ENCODE data around the gene TMEM229B.

DNA sequence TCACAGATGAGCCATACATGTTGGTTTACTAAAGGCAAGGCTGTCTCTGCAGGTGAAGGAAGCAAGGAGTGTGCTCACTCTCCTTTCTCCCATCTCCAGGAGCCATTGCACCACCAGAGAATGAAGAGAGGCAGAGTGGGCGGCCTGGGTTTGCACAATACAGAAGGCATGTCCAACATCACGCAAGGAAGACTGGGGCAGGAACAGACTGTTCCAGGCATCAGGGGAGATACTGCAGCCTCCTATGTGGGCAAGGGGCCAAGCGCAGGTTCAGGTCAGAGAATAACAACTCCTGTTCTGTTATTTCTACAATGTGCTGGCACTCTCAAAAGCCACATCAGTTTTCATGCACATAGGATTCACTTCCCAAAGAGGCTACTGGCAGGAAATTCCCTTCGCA is 1.7 kb upstream of the TMEM229B start:
- no peak for TF ChIP-seq POLR2A (IDR thresholded peaks at IDR 0.05; ENCODE audit: low read depth, low read length)
- TF ChIP-seq, protein P1, sequence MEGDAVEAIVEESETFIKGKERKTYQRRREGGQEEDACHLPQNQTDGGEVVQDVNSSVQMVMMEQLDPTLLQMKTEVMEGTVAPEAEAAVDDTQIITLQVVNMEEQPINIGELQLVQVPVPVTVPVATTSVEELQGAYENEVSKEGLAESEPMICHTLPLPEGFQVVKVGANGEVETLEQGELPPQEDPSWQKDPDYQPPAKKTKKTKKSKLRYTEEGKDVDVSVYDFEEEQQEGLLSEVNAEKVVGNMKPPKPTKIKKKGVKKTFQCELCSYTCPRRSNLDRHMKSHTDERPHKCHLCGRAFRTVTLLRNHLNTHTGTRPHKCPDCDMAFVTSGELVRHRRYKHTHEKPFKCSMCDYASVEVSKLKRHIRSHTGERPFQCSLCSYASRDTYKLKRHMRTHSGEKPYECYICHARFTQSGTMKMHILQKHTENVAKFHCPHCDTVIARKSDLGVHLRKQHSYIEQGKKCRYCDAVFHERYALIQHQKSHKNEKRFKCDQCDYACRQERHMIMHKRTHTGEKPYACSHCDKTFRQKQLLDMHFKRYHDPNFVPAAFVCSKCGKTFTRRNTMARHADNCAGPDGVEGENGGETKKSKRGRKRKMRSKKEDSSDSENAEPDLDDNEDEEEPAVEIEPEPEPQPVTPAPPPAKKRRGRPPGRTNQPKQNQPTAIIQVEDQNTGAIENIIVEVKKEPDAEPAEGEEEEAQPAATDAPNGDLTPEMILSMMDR (conservative IDR thresholded peaks at IDR 0.05; ENCODE audit: low read depth, low read length): no peak
- TF ChIP-seq MXI1 (IDR thresholded peaks at IDR 0.05; ENCODE audit: borderline replicate concordance, low read depth, low read length): no peak
